NCI-H510A (cell line): ENCODE measurements around the gene RASSF10.

Experiments
- DNase-seq: peaks from one replicate; lab custom pipeline; 2025; lab: John Stamatoyannopoulos, UW

The RASSF10 gene

DNA sequence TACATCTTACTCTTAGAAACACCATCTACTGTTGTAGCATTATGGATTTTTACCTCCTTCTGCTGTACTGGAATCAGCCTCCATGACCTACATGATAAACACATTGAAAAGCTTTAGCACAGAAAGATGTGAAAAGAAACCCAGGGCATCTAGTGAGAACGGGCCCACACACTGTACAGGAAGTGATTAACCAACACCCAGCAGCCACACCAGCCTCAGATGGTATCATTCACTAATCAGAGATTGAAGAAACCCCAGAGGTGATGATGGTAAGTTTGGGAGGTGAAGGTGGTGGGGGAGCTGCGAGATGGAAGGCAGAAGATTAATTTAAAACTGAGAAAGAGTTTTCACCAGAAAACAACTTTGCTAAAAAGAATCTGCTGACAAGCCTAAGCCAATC is 46.1 kb downstream of the RASSF10 start:
- no peak for DNase-seq

GRCh38 chr11:13061294-13061990 is 52.3 kb downstream of the RASSF10 start:
- no peak for DNase-seq
